ENCODE measurements around the gene SYT1. TPM values are rescaled to one million over a fixed set of nuclear protein-coding genes. Genes with fewer than 3 reads are reported as not detected.

Gene SYT1
- total RNA-seq, 1 experiment from 2014 or later: 44.9 TPM

GRCh38 chr12:79162948-79163347, 298.4 kb downstream of the SYT1 start:
- CTCF ChIA-PET: no interaction called here

More at GRCh38 chr12:79162948-79163347, 298.4 kb downstream of the SYT1 start:
- RAD21 ChIA-PET (ENCODE audit: low non-redundant PET in 1 of 2, low total read pairs in 2 of 2, uncharacterized antibody in 2 of 2, unreplicated experiment in 2 of 2): no interaction called here
- no peak for DNase-seq (ENCODE audit: low read depth, low spot score)
- no peaks in the 10 kb centered on the region for H3K36me3 ChIP-seq (ENCODE audit: control insufficient read depth in 1 of 2, insufficient read depth in 2 of 2, low read length in 2 of 2)
- no peak for ATAC-seq
- H3K4me2 ChIP-seq (ENCODE audit: low read length): no peak overlapping the region
- H3K27me3 ChIP-seq (ENCODE audit: insufficient read depth, low read length): no peaks in the 10 kb centered on the region
- no peak overlapping the region for H3K27ac ChIP-seq (ENCODE audit: low read depth, low read length)
- no peaks in the 10 kb centered on the region for H3K4me1 ChIP-seq (ENCODE audit: control insufficient read depth in 1 of 2, insufficient read depth in 2 of 2, low read length in 2 of 2)
- POLR2A ChIA-PET: no interaction called here
- no TSS peak for BruUV-seq (replicated peaks)
- H3K79me2 ChIP-seq (ENCODE audit: insufficient read depth, low read length): no peaks in the 10 kb centered on the region
- no peaks in the 10 kb centered on the region for H3K9me3 ChIP-seq (ENCODE audit: control insufficient read depth in 1 of 2, insufficient read depth in 1 of 2, low read depth in 1 of 2, low read length in 2 of 2)
- no peak overlapping the region for H2AFZ ChIP-seq (ENCODE audit: low read depth, low read length, poor library complexity, severe bottlenecking)
- intact Hi-C loops (cut with micrococcal nuclease): loop anchor here (10.0 kb wide), 1 partner anchor 1018 kb away; no protein-coding TSS in a partner anchor
- H3K9ac ChIP-seq (ENCODE audit: low read length): no peak overlapping the region
- 0 out of 2 replicates have a peak, but pooled peaks cover 2% of the 10 kb centered on the region for H4K20me1 ChIP-seq (ENCODE audit: insufficient read depth)
- TF ChIP-seq, protein P1, sequence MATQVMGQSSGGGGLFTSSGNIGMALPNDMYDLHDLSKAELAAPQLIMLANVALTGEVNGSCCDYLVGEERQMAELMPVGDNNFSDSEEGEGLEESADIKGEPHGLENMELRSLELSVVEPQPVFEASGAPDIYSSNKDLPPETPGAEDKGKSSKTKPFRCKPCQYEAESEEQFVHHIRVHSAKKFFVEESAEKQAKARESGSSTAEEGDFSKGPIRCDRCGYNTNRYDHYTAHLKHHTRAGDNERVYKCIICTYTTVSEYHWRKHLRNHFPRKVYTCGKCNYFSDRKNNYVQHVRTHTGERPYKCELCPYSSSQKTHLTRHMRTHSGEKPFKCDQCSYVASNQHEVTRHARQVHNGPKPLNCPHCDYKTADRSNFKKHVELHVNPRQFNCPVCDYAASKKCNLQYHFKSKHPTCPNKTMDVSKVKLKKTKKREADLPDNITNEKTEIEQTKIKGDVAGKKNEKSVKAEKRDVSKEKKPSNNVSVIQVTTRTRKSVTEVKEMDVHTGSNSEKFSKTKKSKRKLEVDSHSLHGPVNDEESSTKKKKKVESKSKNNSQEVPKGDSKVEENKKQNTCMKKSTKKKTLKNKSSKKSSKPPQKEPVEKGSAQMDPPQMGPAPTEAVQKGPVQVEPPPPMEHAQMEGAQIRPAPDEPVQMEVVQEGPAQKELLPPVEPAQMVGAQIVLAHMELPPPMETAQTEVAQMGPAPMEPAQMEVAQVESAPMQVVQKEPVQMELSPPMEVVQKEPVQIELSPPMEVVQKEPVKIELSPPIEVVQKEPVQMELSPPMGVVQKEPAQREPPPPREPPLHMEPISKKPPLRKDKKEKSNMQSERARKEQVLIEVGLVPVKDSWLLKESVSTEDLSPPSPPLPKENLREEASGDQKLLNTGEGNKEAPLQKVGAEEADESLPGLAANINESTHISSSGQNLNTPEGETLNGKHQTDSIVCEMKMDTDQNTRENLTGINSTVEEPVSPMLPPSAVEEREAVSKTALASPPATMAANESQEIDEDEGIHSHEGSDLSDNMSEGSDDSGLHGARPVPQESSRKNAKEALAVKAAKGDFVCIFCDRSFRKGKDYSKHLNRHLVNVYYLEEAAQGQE (IDR thresholded peaks at IDR 0.05; ENCODE audit: low read depth): no peak
- no peak for TF ChIP-seq ZNF274 (IDR thresholded peaks at IDR 0.05; ENCODE audit: low read depth, low read length)
- no peak for TF ChIP-seq POLR2AphosphoS5 (IDR thresholded peaks at IDR 0.05; ENCODE audit: low read depth, low read length)
- no peak for TF ChIP-seq YY1 (IDR thresholded peaks at IDR 0.05; ENCODE audit: extremely low read depth, insufficient replicate concordance, low read depth, low read length)
- TF ChIP-seq SIN3A (IDR thresholded peaks at IDR 0.05; ENCODE audit: low read depth): no peak
- no peak for TF ChIP-seq EZH2phosphoT487 (IDR thresholded peaks at IDR 0.05; ENCODE audit: borderline replicate concordance)
- TF ChIP-seq RAD21 (IDR thresholded peaks at IDR 0.05; ENCODE audit: low read depth): 0 out of 2 replicates have a peak, but pooled peaks have one; percentile 6
- no peak overlapping the region for H3K4me3 ChIP-seq (replicated peaks in 1 of 2; ENCODE audit: low read depth in 1 of 2, low read length in 2 of 2)
- no peaks in the 10 kb centered on the region for H3K9me2 ChIP-seq (ENCODE audit: insufficient read depth)

All from HCT116 (cell line).